ENCODE data around the gene EIF5A.
A peak's percentile ranks its signal among the peaks of the same experiment; 100 is the strongest.

The EIF5A gene

GRCh38 chr17:7285679-7286078 is 21.7 kb upstream of the EIF5A start:
- DNase-seq: no peak

GRCh38 chr17:7289256-7290032 is 18.0 kb upstream of the EIF5A start:
- DNase-seq: no peak

- DNase-seq: no peak
These were observed 17.3 kb upstream of the EIF5A start for GRCh38 chr17:7290166-7290565.

- DNase-seq: no peak
These were observed 16.7 kb upstream of the EIF5A start for GRCh38 chr17:7290685-7291084.

- no peak for DNase-seq
These were observed 15.2 kb upstream of the EIF5A start for GRCh38 chr17:7292194-7292593.

- DNase-seq: no peak
These were observed 14.7 kb upstream of the EIF5A start for GRCh38 chr17:7292729-7293128.

- no peak for DNase-seq
These were observed 14.3 kb upstream of the EIF5A start for GRCh38 chr17:7293159-7293558.

GRCh38 chr17:7293816-7294613 is 13.4 kb upstream of the EIF5A start:
- DNase-seq: peak; percentile 22

- peak; percentile 52 for DNase-seq
These were observed 12.7 kb upstream of the EIF5A start, which contains the start of gene YBX2 for GRCh38 chr17:7294614-7295153. Gene YBX2 (minus strand): TSS chr17:7294639. CDS start chr17:7294500, 139 bp downstream.

GRCh38 chr17:7295230-7296180 is 11.9 kb upstream of the EIF5A start:
- no peak for DNase-seq

GRCh38 chr17:7296189-7296861 is 11.1 kb upstream of the EIF5A start:
- DNase-seq: peak; percentile 38

GRCh38 chr17:7304179-7304578 is 3.2 kb upstream of the EIF5A start:
- no peak for DNase-seq

GRCh38 chr17:7307686-7308624 is 527 bp downstream of the EIF5A start:
- peak; percentile 54 for DNase-seq

- peak; percentile 79 for DNase-seq
These were observed 1.4 kb downstream of the EIF5A start for GRCh38 chr17:7308625-7309433.

GRCh38 chr17:7309628-7310027 is 2.2 kb downstream of the EIF5A start:
- no peak for DNase-seq

- no peak for DNase-seq
These were observed 3.8 kb downstream of the EIF5A start for GRCh38 chr17:7311110-7311705.

- DNase-seq: no peak
These were observed 5.1 kb downstream of the EIF5A start for GRCh38 chr17:7312432-7313087.

GRCh38 chr17:7313088-7313889 is 5.9 kb downstream of the EIF5A start:
- DNase-seq: no peak

All from effector CD8-positive, alpha-beta T cell (primary cell).